ENCODE data around the gene TTLL4. TPM values are rescaled to one million over a fixed set of nuclear protein-coding genes. Genes with fewer than 3 reads are reported as not detected.

The TTLL4 gene
- total RNA-seq (ENCODE audit: low replicate concordance) = 39.8 and 41.0 TPM in 2 replicates

- H3K27ac ChIP-seq = no peak within 1 kb of the TSS
- no peaks in the 10 kb centered on the region for H3K27me3 ChIP-seq
- H3K4me1 Mint-ChIP-seq = peaks cover 11% of the 10 kb centered on the region
- no peaks in the 10 kb centered on the region for H3K36me3 ChIP-seq
- peak within 1 kb of the TSS; percentile 85 for H3K4me3 ChIP-seq
- no peak for TF ChIP-seq EZH2 (IDR thresholded peaks at IDR 0.05)
- peak; percentile 82 for TF ChIP-seq CTCF (IDR thresholded peaks at IDR 0.05)
- H3K4me3 Mint-ChIP-seq = peak within 1 kb of the TSS; percentile 98
- H4K20me1 ChIP-seq (ENCODE audit: low read depth) = peaks cover 16% of the 10 kb centered on the region
- DNase-seq (ENCODE audit: low spot score) = peak; percentile 98
- peaks cover 7% of the 10 kb centered on the region for H3K36me3 Mint-ChIP-seq
- no peaks in the 10 kb centered on the region for H3F3A ChIP-seq (ENCODE audit: low read depth)
- H3K79me2 ChIP-seq (ENCODE audit: low read depth) = peaks cover 50% of the 10 kb centered on the region
- peak within 1 kb of the TSS; percentile 94 for H3K27ac Mint-ChIP-seq
- no peaks in the 10 kb centered on the region for H3K9me3 Mint-ChIP-seq
- peak within 1 kb of the TSS; percentile 81 for H3K9ac ChIP-seq
- no peaks in the 10 kb centered on the region for H3K4me1 ChIP-seq
- peak within 1 kb of the TSS; percentile 71 for H2AFZ ChIP-seq (replicated peaks)
- no peaks in the 10 kb centered on the region for H3K27me3 Mint-ChIP-seq (ENCODE audit: insufficient read depth, low read depth)
- H3K4me2 ChIP-seq = peak within 1 kb of the TSS; percentile 93
- no peaks in the 10 kb centered on the region for H3K9me3 ChIP-seq (ENCODE audit: low read depth)
These were observed at the start of gene TTLL4 for GRCh38 chr2:218710687-218711549. TSS of gene TTLL4 (plus strand) at chr2:218710835. CDS start at chr2:218737677, 26,842 bp downstream.

DNA sequence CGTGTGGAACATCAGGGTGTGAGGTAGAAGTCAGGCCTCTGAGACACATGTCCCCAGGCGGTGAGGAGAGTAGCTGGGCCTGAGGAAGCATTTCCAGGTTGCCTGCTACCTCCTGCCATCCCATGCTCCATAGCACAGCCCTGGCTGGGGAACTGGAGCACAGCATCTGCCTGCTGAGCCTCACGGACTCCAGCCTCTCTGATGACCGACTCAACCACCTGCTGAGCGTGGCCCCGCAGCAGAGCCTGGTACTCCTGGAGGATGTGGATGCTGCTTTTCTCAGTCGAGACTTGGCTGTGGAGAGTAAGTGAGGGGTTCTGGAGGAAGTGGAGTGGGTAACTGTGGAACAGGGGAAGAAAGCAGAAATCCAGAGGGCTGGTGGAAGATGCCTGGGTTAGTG lies 48.3 kb upstream of the TTLL4 start:
- Histone ChIP-seq H4K20me1 (ENCODE audit: low read depth) (no peaks in the 10 kb centered on the region), H3K9me3 (ENCODE audit: low read depth) (no peaks in the 10 kb centered on the region), H3K9ac (no peak overlapping the region), H3K27me3 (no peaks in the 10 kb centered on the region), H3K4me1 (peaks cover 3% of the 10 kb centered on the region), H3K4me3 (no peak overlapping the region), H3K79me2 (ENCODE audit: low read depth) (peaks cover 26% of the 10 kb centered on the region), H3F3A (ENCODE audit: low read depth) (peaks cover 9% of the 10 kb centered on the region), H3K36me3 (peaks cover 4% of the 10 kb centered on the region), H2AFZ (replicated peaks) (no peak overlapping the region), H3K27ac (no peak overlapping the region), H3K4me2 (no peak overlapping the region)
- Mint-ChIP-seq H3K36me3 (peaks cover 22% of the 10 kb centered on the region), H3K27ac (no peak overlapping the region), H3K27me3 (ENCODE audit: insufficient read depth, low read depth) (peaks cover 9% of the 10 kb centered on the region), H3K4me3 (peak overlapping the region; percentile 31), H3K4me1 (peaks cover 23% of the 10 kb centered on the region), H3K9me3 (no peaks in the 10 kb centered on the region)
- TF ChIP-seq EZH2phosphoT487 (IDR thresholded peaks at IDR 0.05) = no peak
- TF ChIP-seq EZH2 (IDR thresholded peaks at IDR 0.05) = no peak
- no peak for TF ChIP-seq CTCF (IDR thresholded peaks at IDR 0.05)
- no peak for DNase-seq (ENCODE audit: low spot score)

GRCh38 chr2:218662827-218663226 lies 47.8 kb upstream of the TTLL4 start:
- no peak overlapping the region for H3K27ac Mint-ChIP-seq
- Histone ChIP-seq H3K4me3 (no peak overlapping the region), H3K36me3 (peaks cover 2% of the 10 kb centered on the region)

More at GRCh38 chr2:218662827-218663226, 47.8 kb upstream of the TTLL4 start:
- H3K79me2 ChIP-seq (ENCODE audit: low read depth) = peaks cover 21% of the 10 kb centered on the region
- Mint-ChIP-seq H3K36me3 (peaks cover 24% of the 10 kb centered on the region), H3K4me1 (peaks cover 21% of the 10 kb centered on the region), H3K27me3 (ENCODE audit: insufficient read depth, low read depth) (peaks cover 9% of the 10 kb centered on the region), H3K9me3 (no peaks in the 10 kb centered on the region), H3K4me3 (peak overlapping the region; percentile 31)
- DNase-seq (ENCODE audit: low spot score) = no peak
- no peak overlapping the region for H3K9ac ChIP-seq
- peaks cover 9% of the 10 kb centered on the region for H3F3A ChIP-seq (ENCODE audit: low read depth)
- H3K27ac ChIP-seq = no peak overlapping the region
- TF ChIP-seq CTCF (IDR thresholded peaks at IDR 0.05) = no peak
- TF ChIP-seq EZH2phosphoT487 (IDR thresholded peaks at IDR 0.05) = no peak
- H2AFZ ChIP-seq (replicated peaks) = no peak overlapping the region
- peaks cover 3% of the 10 kb centered on the region for H3K4me1 ChIP-seq
- no peaks in the 10 kb centered on the region for H3K9me3 ChIP-seq (ENCODE audit: low read depth)
- H4K20me1 ChIP-seq (ENCODE audit: low read depth) = no peaks in the 10 kb centered on the region
- H3K4me2 ChIP-seq = no peak overlapping the region
- no peaks in the 10 kb centered on the region for H3K27me3 ChIP-seq
